Mucosa of gallbladder (tissue), 1 donor: ENCODE data around the gene EHHADH. TPM values are rescaled to one million over a fixed set of nuclear protein-coding genes. Genes with fewer than 3 reads are reported as not detected.
"Not testable (repeated sequence)": the region's sequence is repeated elsewhere in the genome, so short reads cannot be mapped to it uniquely, and the experiment has no call there.

Experiments
- DNase-seq: peaks from one replicate; pipeline ENCODE4 v3.0.0-alpha.2; 2020; ENCODE audit warnings: low spot score
- total RNA-seq: library from RNA; stranded (reverse); gene quantifications from one replicate; pipeline ENCODE4 v1.2.1, GENCODE V29; 2021
- donor health status: DM: no; HTN: no; CAD: no.

Gene EHHADH
- total RNA-seq, result 25.0 TPM

GRCh38 chr3:185253645-185254410 is at the start of gene EHHADH:
Gene EHHADH, minus strand, starts transcription at chr3:185254049. Its CDS starts 27 bp downstream, at chr3:185254022.
- peak; percentile 67 for DNase-seq

- DNase-seq, result not testable (repeated sequence)
Observed at GRCh38 chr3:185299918-185300426, 46.1 kb upstream of the EHHADH start.

- no peak for DNase-seq
Observed at GRCh38 chr3:185297867-185298266, 44.0 kb upstream of the EHHADH start.

- no peak for DNase-seq
Observed at GRCh38 chr3:185292238-185292637, 38.4 kb upstream of the EHHADH start.

GRCh38 chr3:185290266-185290665 is 36.4 kb upstream of the EHHADH start:
- DNase-seq, result no peak

GRCh38 chr3:185283374-185283935 is 29.6 kb upstream of the EHHADH start:
- DNase-seq, result no peak

GRCh38 chr3:185282696-185283373 is 29.0 kb upstream of the EHHADH start:
- peak; percentile 97 for DNase-seq

GRCh38 chr3:185280572-185281365 is 26.9 kb upstream of the EHHADH start:
- no peak for DNase-seq

GRCh38 chr3:185279587-185280138 is 25.8 kb upstream of the EHHADH start:
- no peak for DNase-seq

GRCh38 chr3:185276415-185276814 is 22.6 kb upstream of the EHHADH start:
- no peak for DNase-seq

- no peak for DNase-seq
Observed at GRCh38 chr3:185272033-185272432, 18.2 kb upstream of the EHHADH start.

GRCh38 chr3:185270956-185271332 is 17.1 kb upstream of the EHHADH start:
- DNase-seq, result no peak

GRCh38 chr3:185270262-185270955 is 16.6 kb upstream of the EHHADH start:
- DNase-seq, result no peak

GRCh38 chr3:185268194-185268962 is 14.5 kb upstream of the EHHADH start:
- no peak for DNase-seq

GRCh38 chr3:185267193-185267592 is 13.3 kb upstream of the EHHADH start:
- DNase-seq, result no peak

GRCh38 chr3:185264849-185265553 is 11.2 kb upstream of the EHHADH start:
- no peak for DNase-seq

GRCh38 chr3:185263423-185263822 is 9.6 kb upstream of the EHHADH start:
- DNase-seq, result no peak

GRCh38 chr3:185257334-185257733 is 3.5 kb upstream of the EHHADH start:
- no peak for DNase-seq

- DNase-seq, result no peak
Observed at GRCh38 chr3:185254799-185255198, 950 bp upstream of the EHHADH start.

- DNase-seq, result not testable (repeated sequence)
Observed at GRCh38 chr3:185253133-185253532, 716 bp downstream of the EHHADH start.
